GM21737 (cell line): ENCODE data around the gene SPECC1L.

Experiments used
- ATAC-seq: cut with Tn5 transposase; IDR thresholded peaks from one replicate; pipeline ENCODE4 v1.9.1; 2021; ENCODE audit warnings: mild to moderate bottlenecking, moderate library complexity; ENCODE audit not compliant: unreplicated experiment

SPECC1L gene

DNA sequence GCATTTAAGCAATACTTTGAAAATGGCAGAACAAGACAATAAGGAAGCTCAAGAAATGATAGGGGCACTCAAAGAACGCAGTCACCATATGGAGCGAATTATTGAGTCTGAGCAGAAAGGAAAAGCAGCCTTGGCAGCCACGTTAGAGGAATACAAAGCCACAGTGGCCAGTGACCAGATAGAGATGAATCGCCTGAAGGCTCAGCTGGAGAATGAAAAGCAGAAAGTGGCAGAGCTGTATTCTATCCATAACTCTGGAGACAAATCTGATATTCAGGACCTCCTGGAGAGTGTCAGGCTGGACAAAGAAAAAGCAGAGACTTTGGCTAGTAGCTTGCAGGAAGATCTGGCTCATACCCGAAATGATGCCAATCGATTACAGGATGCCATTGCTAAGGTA lies 51.9 kb downstream of the SPECC1L start:
- ATAC-seq: no peak

DNA sequence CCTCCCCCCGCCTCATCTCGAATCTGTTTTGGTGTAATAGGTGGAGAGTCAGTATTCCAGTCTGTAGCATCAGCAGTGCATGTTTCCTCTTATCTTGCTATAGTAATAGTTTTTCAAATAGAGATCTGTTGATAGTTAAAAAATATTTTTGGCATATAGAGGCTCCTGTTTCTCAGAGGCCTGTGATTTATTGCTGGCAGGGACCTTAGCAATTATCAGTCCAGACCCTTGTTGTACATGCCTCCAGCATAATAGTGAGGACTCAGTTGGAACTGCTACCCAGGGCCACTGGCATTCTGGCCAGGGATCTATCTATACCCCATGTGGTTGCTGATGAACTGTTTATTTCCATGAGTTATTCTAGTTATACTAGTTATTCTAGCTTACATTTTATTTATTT lies 52.6 kb downstream of the SPECC1L start:
- ATAC-seq: no peak

DNA sequence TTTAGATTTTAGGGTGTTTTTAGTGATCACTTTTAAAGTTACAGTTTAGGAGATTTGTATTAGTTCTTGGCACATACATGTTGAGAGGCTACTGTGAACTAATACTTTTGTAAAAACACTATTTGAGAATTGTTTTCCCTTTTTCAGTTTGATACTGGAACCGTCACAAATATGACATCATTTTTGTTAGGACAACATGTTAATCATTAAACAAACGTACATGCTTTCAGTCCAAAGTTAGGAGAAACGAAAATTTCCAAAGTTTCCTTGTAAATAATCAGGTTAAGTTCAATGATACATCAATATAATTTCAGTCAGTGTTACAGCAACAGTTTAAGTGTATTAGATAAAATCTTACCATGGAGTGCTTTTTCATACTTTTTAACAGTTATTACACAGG lies 53.1 kb downstream of the SPECC1L start:
- no peak for ATAC-seq

DNA sequence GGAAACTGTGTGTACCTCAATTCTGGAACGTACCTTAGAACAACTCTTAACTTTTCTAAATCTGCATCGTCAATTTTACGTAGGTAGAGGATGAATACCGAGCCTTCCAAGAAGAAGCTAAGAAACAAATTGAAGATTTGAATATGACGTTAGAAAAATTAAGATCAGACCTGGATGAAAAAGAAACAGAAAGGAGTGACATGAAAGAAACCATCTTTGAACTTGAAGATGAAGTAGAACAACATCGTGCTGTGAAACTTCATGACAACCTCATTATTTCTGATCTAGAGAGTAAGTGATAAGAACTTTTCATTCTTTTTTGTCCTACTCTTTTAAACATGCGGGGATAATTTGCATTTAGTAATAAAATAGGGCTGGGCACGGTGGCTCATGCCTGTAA lies 53.5 kb downstream of the SPECC1L start:
- no peak for ATAC-seq

DNA sequence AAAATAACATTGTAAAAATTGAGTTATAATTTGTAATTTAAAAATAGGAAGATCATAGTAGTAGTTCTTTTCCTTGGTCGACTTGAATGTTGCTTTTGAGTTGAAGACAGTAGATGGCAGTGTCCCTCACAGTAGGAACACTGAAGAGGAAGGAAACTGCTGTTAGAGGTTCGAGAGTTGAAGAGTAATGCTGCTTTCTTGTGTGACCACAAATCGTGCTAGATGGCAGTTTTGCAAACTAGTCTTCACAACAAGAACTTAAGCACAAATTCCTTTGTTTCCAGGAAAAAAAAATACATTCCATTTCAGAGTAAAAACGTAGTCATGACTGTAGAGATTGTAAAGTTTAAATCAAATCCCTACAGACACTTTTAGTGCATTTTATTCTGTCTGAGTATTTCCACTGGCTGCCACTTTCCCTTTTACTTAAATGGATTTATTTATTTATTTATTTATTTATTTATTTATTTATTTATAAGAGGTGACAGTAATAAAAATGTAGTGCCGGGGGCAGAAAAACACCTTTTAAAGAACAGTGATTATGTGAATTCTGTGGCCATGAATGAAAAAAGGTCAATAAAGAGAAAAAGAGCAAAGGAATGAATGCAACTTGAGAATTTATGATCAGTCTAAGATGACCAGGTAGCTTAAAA lies 54.6 kb downstream of the SPECC1L start:
- no peak for ATAC-seq

DNA sequence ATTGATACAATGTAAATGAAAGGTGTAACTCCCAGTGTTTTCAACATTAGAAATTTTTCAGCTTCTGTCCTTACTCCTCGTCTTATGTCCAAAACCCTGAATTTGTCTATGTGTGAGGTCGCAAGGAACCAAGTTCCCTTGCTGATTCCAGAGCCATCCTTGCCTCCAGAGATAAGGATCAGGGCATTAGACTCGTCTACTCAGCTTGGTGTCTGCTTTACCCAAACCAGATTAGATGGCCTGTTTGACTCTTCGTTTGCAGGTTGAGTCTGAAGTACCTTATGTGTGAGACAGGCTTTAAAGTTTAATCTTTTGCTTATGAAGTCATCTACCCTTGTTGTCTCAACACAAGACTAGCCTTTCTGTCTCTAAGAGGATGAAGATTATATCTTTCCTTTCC lies 55.6 kb downstream of the SPECC1L start:
- no peak for ATAC-seq

DNA sequence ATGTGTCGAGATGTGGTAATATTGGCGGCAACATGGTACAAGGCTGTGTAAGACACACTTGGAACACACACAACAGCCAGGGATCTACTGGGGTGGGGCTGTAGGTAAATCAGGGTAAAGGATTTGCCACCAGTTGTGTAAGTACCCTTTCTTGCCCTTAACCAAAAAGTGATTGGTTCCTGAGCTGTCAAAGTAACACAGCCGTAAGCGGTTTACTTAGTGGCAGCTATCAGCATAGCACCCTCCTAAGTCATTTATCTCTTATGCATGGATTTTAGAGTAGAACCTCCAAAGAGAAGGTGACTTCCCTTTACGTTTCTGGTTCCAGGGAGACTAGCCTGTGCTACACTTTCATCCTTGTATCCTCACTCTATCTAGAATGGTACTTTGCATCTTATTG lies 57.2 kb downstream of the SPECC1L start:
- ATAC-seq: no peak

DNA sequence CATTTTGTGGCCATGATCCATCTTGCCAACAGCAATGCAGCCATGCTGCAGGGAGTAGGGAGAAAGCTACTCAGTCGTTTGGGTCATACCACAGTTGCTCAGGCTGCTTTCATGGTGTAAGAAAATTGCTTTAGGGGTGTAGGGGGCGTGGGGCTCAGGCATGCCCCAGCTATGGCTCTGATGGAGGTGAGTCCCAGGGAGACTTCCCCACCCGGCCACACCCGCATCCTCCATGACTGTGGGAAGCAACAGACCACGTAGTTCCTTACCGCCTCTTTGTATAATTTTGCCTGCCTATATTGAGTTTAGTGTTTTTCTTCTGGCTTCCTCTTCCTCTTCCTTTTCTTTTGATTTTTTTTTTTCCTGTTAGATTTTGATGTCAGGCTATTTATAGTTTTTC lies 58.8 kb downstream of the SPECC1L start:
- no peak for ATAC-seq

DNA sequence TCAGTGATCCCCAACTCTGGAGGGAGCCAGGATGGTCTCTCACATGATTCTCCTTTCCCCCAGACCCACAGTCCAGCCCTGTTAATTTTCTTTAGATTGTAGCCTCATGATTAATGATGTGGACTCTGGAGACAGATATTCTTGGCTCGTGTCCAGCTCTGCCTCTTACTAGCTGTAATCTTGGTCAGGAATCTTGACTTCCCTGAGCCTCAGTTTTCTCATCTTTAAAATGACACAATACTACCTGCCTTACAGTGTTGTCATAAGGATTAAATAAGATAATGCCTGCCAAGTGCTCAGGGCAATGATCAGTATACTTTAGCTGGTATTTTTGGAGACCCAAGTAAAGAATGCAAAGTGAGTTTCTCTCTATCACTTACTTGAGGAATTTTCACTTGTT lies 60.0 kb downstream of the SPECC1L start:
- ATAC-seq: no peak

DNA sequence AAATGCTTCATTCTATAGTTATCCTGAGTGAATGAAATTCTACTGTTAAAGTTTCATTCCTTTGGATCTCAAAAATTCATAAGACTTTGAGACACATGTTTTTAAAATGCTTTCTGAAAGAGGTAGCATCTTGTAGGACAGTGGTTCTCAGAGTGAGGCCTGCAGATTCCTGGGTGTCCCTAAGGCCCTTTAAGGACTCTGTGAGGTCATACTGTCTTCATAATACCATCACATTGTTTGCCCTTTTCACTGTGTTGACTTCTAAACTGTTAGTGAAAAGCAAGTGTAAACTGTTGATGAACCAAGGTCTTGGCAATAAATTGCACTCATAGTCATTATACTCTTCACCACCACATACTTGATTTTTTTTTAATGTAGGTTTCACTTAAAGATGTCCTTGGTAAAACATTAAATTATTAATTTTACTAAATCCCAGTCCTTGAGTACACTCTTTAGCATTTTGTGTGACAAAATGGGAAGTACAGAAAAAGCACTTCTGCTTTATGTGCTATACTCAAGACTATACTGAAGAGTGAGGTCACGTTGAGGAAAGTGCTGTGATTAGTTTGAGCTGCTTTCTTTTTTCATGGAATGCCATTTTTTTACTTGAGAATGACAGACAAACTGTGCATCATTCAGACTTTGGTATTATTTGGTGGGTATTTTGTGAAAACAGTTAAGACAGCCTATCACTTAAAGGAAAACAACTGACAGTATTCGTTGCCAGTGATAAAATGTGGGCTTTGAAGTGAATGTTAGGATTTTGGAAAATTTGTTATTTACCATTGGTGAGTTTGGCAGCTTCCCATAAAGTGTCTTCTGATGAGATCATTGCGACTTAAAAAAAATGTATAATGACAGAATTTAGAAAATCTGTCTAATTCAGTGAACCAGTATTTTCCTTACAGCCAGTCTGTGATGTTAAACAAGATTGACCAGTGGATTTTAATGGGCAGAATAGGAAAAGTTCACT lies 61.1 kb downstream of the SPECC1L start:
- no peak for ATAC-seq

DNA sequence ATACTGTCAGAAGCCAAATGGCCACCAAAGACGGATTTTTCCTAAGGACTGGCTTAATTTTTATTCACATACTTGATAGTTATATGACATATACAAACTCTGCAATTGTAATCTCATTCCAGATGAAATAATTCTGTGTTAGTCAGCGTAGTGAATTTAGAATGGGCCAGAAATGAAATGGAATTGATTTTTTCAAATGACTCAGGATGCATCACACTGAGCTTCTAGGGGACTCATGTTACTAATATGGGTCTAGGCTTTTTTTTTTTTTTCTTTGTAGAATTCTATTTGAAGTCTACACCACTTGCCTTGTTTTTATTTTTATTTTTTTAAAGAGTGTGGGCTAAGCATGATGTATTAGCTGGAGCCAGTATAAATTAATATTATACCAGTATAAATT lies 62.7 kb downstream of the SPECC1L start:
- no peak for ATAC-seq

DNA sequence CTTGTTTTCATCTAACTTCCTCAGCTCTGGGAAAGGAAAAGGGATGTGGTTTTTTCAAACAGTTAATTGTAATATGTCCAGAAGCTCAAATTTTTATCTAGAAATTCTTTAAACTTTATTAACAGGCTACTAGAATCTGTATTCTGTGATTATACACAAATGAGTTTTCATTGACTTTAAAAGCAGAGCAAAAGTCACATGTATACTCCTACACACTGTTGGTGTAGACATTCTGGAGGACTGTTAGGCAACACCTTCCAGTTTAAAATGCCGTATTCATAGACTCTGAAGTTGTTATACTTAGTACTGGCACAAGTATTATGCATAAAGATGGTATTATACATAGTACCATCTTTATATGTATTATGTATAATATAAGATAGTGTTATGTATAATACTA lies 64.9 kb downstream of the SPECC1L start:
- ATAC-seq: no peak

DNA sequence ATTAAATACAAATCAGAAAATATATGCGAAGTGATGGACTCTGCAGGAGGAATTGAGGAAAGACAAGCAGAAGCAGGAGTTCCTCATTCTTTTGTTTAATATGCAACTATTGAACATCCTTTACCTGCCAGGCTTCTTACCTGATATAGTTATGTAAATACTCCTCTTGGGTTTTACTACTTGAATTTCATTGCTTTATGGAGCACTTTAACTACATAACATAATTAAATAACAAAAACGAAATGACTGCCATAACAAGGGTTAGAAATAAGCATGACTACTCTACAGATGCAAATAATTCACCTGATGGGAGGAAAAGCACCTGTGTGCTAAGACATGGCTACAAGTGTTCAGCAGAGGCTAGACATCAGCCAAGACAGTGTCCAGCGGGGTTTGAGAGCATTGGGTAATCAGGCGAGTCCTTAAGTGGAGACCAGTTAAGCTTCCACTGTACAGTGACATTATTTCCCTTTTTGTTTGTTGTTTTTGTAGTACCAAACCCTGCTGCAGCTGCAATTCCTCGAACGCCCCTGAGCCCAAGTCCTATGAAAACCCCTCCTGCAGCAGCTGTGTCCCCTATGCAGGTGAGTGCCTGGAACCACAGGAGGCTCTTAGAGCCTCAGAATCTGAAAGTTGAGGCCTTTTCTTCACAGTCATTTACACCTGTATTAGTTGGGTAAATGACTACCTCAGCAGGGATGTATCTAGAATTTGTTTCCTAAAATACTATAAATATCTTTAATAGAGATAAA lies 67.4 kb downstream of the SPECC1L start:
- ATAC-seq: no peak

DNA sequence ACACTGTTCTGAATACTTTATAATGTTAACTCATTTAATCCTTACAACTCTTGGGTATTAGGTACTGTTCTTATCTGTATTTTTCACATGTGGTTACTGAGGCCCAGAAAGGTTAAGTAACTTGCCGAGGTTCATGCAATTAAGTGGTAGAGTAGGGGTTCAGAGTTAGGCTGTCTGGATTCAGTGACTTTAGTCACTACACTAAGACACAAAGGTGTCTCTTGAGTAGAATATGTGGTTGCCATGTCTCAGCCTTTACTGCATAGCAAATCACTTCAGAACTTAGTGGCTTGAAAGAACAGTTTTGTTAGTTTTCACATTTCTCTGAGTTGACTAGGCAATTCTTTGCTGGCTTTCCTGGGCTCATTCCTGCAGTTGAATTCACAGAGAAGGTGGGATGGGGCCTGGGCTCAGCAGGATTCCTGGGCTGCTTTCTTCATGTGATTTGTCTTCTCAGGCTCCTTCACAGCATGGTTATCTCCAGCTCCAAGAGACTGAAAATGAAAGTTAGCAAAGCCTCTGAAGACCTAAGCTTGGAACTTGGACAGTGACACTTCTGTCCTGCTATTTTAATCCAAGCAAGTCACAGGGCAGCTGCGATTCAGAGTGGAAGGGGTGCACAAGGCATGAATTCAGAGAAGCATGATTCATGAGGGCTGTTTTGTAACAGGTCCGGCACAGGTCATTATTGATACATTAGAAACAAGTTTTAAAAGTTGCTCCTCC lies 68.3 kb downstream of the SPECC1L start:
- ATAC-seq: no peak

DNA sequence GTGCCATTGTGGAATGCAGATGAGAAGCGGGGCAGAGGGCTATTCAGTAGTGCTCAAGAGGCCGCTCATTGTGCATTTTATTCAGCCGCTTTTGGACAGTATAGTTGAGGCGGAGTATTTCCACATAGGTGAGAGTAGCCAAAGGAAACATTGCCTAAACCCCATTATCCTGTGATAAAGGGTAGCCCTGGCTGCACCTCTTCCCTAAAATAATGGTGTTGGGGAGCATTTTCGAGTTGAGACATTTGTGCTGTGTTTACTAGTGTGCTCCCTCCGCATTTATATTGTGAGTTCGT lies 68.8 kb downstream of the SPECC1L start:
- ATAC-seq: no peak

DNA sequence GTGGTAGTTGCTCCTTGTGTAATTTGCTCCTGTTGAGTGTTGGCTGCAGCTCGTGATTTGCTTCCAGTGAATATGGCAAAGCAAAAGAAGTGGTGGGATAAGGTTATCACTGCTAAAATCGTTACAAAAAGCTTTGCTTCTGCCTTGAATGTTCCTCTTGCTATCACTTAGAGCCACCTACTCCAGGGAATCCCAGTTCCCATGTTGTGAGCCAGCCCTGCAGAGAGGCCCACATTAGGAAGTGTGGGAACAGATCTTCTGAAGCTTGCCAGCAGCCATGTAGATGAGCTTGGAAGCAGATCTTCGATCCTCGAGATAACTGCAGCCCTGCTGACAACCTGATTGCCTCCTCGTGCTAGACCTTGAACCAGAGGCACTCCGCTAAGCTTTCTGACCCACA lies 71.0 kb downstream of the SPECC1L start:
- ATAC-seq: no peak

DNA sequence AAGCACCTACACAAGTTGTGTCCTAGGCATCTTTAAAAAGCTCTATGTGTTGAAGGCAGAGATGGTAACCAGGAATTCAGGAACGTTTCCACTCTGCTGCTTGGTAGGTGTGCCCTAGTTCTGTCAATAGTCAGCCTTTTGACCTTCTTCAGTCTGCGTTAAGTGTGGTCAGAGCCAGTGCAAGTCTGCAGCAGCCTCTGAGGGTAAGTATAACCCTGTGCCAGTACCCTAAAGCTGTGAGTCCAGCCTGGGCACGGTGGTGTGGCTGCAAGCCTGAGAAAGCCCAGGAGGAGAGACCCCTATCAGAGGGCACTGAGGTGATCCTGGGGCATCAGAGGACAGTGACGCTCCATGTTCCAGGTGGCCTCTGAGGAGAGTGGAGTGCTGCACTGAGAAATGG lies 80.0 kb downstream of the SPECC1L start:
- no peak for ATAC-seq

DNA sequence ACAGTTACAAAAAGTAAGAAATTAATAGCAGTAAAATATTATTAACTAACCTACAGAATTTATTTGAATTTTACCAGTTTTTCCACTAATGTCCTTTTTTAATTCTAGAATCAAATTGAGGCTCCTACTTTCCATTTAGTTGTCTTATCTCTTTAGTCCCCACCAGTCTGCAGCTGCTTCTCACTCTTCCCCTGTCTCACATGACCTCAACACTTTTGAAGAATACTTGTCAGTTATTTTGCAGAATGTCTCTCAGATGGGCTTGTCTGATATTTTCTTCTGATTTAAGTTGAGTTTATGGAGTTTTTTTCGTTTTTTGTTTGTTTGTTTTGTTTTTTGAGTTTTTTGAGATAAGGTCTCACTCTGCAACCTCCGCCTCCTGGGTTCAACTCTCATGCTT lies 82.5 kb downstream of the SPECC1L start:
- ATAC-seq: no peak

DNA sequence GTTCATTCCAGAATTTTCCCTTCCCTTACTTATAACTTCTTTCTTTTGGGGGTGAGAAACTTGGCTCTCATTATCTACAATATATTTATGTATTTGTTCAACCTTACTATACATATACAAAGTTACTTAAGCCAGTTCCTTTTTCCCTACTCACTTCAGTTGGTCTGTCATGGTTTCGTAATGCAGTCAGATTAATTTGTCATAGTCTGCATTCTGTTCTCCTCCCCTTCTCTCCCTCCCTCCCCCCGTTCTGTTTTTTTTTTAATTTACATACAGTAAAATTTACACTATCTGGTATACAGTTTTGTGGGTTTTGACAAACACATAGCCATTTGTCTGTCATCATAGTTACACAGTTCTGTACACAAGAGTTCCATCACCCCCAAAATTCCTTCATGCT lies 84.9 kb downstream of the SPECC1L start:
- no peak for ATAC-seq

DNA sequence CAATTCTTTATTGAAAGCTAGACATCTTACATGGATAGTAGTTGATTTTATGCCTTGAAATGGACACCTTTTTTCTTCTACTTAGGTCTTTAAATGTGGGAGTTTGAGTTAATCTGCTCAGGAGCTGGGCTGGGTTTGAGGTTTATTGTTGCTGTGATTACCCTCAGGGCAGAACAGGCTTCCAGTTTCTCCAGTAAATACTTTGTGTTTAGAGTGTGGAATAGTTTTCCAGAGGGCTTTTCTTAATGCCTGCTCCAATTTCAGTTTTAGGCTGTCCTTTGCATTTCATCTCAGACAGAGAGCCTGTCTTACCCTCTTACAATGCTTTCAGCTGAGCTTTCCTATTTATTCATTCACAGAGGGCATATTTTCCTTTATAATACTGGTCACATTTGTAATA lies 86.9 kb downstream of the SPECC1L start:
- no peak for ATAC-seq

DNA sequence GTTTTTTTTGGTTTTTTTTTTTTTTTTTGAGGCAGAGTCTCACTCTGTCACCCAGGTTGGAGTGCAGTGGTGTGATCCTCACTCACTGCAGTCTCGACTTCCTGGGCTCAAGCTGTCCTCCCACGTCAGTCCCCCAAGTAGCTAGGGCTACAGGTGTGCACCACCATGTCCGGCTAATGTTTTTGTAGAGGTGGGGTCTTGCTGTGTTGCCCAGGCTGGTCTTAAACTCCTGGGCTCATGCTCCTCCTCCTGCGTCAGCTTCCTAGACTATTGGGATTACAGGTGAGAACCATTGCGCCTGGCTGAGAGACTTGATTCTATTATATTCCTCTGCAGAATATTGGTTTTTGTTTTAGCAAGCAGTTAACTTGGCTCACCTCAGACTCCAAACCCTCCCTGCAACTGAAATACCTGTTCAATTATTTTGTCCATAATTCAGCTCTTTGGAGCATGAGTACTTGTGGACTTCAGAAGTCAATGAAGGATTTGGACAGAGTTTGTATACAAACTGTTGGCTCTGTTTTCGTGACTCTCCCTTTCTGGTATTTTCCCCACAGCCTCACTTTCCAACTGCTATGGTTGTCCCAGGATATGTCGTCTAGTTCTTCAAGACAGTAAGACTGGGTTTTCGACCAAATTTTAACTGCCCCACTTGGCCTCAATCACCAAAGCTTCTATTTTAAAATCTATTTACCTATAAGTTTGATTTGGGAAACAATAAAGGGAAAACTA lies 87.6 kb downstream of the SPECC1L start:
- ATAC-seq: no peak
